ENCODE data around the gene MYD88.
A peak's percentile ranks its signal among the peaks of the same experiment; 100 is the strongest.

Gene MYD88

GRCh38 chr3:38112378-38112761 lies 26.1 kb upstream of the MYD88 start:
- no peak for DNase-seq (ENCODE audit: low spot score)

GRCh38 chr3:38114052-38114874 lies 24.2 kb upstream of the MYD88 start:
- DNase-seq (ENCODE audit: low spot score): no peak

- DNase-seq (ENCODE audit: low spot score): no peak
These were observed 23.4 kb upstream of the MYD88 start for GRCh38 chr3:38114875-38115644.

- no peak for DNase-seq (ENCODE audit: low spot score)
These were observed 22.6 kb upstream of the MYD88 start for GRCh38 chr3:38115645-38116427.

- DNase-seq (ENCODE audit: low spot score): no peak
These were observed 21.8 kb upstream of the MYD88 start for GRCh38 chr3:38116471-38117162.

- DNase-seq (ENCODE audit: low spot score): no peak
These were observed 21.2 kb upstream of the MYD88 start for GRCh38 chr3:38117163-38117716.

GRCh38 chr3:38117748-38118420 lies 20.6 kb upstream of the MYD88 start:
- DNase-seq (ENCODE audit: low spot score): peak; percentile 82

GRCh38 chr3:38118421-38119247 lies 19.8 kb upstream of the MYD88 start:
- no peak for DNase-seq (ENCODE audit: low spot score)

- DNase-seq (ENCODE audit: low spot score): no peak
These were observed 19.3 kb upstream of the MYD88 start for GRCh38 chr3:38119248-38119544.

GRCh38 chr3:38119821-38120692 lies 18.4 kb upstream of the MYD88 start:
- DNase-seq (ENCODE audit: low spot score): no peak

- no peak for DNase-seq (ENCODE audit: low spot score)
These were observed 17.6 kb upstream of the MYD88 start for GRCh38 chr3:38120693-38121450.

- DNase-seq (ENCODE audit: low spot score): no peak
These were observed 17.0 kb upstream of the MYD88 start for GRCh38 chr3:38121451-38121831.

GRCh38 chr3:38121832-38122461 lies 16.5 kb upstream of the MYD88 start:
- no peak for DNase-seq (ENCODE audit: low spot score)

- no peak for DNase-seq (ENCODE audit: low spot score)
These were observed 15.7 kb upstream of the MYD88 start for GRCh38 chr3:38122712-38123290.

GRCh38 chr3:38124324-38125122 lies 13.9 kb upstream of the MYD88 start:
- no peak for DNase-seq (ENCODE audit: low spot score)

GRCh38 chr3:38125305-38126120 lies 12.9 kb upstream of the MYD88 start:
- no peak for DNase-seq (ENCODE audit: low spot score)
